DND-41 (cell line): ENCODE results near the gene PELI1.

ENCODE experiments used
- ATAC-seq: fragments of 200-7000 bp; cut with Tn5 transposase; 3 replicates; pipeline ENCODE4 v1.9.1; 2021; ENCODE audit warnings: low read depth; ENCODE audit not compliant: insufficient read depth
- DNase-seq: peaks from one replicate; pipeline ENCODE4 v3.0.0-alpha.2; 2020
- H2AFZ ChIP-seq: 2 replicates; pipeline ENCODE4 v1.6.0; 2012; ENCODE audit warnings: low read depth, low read length
- H3K27ac ChIP-seq: 2 replicates; pipeline ENCODE4 v1.5.1; 2012; ENCODE audit warnings: low read length, inconsistent platforms
- H3K27me3 ChIP-seq: fragments of 200-600 bp; sonication (generic); 2 replicates; pipeline ENCODE4 v1.6.0; 2012; ENCODE audit warnings: low read length, mild to moderate bottlenecking, inconsistent platforms; ENCODE audit not compliant: insufficient read depth, poor library complexity
- H3K36me3 ChIP-seq: 2 replicates; pipeline ENCODE4 v1.5.1; 2012; ENCODE audit warnings: low read length, inconsistent platforms; ENCODE audit not compliant: insufficient read depth
- H3K4me1 ChIP-seq: 2 replicates; pipeline ENCODE4 v1.5.1; 2012; ENCODE audit warnings: mild to moderate bottlenecking, low read length; ENCODE audit not compliant: insufficient read depth
- H3K4me2 ChIP-seq: 2 replicates; pipeline ENCODE4 v1.6.0; 2012; ENCODE audit warnings: mild to moderate bottlenecking, moderate library complexity, low read length, inconsistent platforms; ENCODE audit not compliant: insufficient read depth
- H3K4me3 ChIP-seq, 2 experiments: fragments of 200-600 bp in 1 of 2; shearing (Covaris generic) in 1 of 2; 2 replicates each; pipeline ENCODE4 v1.5.1; 2012 to 2016; ENCODE audit warnings: inconsistent platforms in 2 of 2, low read length in 2 of 2, mild to moderate bottlenecking in 2 of 2, low read depth in 1 of 2, moderate library complexity in 1 of 2
- H3K79me2 ChIP-seq: 2 replicates; pipeline ENCODE4 v1.6.0; 2012; ENCODE audit warnings: low read length, inconsistent platforms; ENCODE audit not compliant: insufficient read depth
- H3K9ac ChIP-seq: 2 replicates; pipeline ENCODE4 v1.6.0; 2012; ENCODE audit warnings: low read depth, mild to moderate bottlenecking, inconsistent platforms, low read length, moderate library complexity
- H3K9me3 ChIP-seq: 2 replicates; pipeline ENCODE4 v1.5.1; 2012; ENCODE audit warnings: low read length, moderate library complexity, mild to moderate bottlenecking, inconsistent platforms; ENCODE audit not compliant: insufficient read depth, severe bottlenecking
- H4K20me1 ChIP-seq: 2 replicates; pipeline ENCODE4 v1.6.0; 2012; ENCODE audit warnings: low read length; ENCODE audit not compliant: insufficient read depth
- CTCF ChIP-seq: IDR thresholded peaks from 2 replicates; pipeline ENCODE4 v1.5.1; 2012; ENCODE audit warnings: borderline replicate concordance, low read length, moderate library complexity, mild to moderate bottlenecking; ENCODE audit not compliant: poor library complexity, severe bottlenecking; ENCODE audit errors: extremely low read depth
- EZH2 ChIP-seq: IDR thresholded peaks from 3 replicates; pipeline ENCODE4 v1.6.1; 2012; ENCODE audit warnings: borderline replicate concordance, low read depth, mild to moderate bottlenecking, moderate library complexity, low read length, inconsistent platforms; ENCODE audit not compliant: severe bottlenecking

The PELI1 gene

GRCh38 chr2:64094663-64095382 lies 49.4 kb downstream of the PELI1 start:
- Histone ChIP-seq H3K36me3 (peaks cover 23% of the 10 kb centered on the region), H3K4me2 (no peak overlapping the region), H3K4me1 (no peaks in the 10 kb centered on the region), H3K27me3 (no peaks in the 10 kb centered on the region), H3K4me3 (no peak overlapping the region), H4K20me1 (no peaks in the 10 kb centered on the region), H3K79me2 (no peaks in the 10 kb centered on the region), H2AFZ (no peak overlapping the region), H3K9me3 (no peaks in the 10 kb centered on the region), H3K27ac (no peak overlapping the region), H3K9ac (no peak overlapping the region)
- DNase-seq (no peak), ATAC-seq (no peak)
- no peak for TF ChIP-seq EZH2
- no peak for TF ChIP-seq CTCF

GRCh38 chr2:64093341-64093740 lies 50.9 kb downstream of the PELI1 start:
- Histone ChIP-seq H3K4me1 (no peaks in the 10 kb centered on the region), H3K36me3 (peaks cover 23% of the 10 kb centered on the region)

GRCh38 chr2:64092502-64092901 lies 51.7 kb downstream of the PELI1 start:
- no peak for ATAC-seq
- Histone ChIP-seq H3K4me1 (no peaks in the 10 kb centered on the region), H3K79me2 (no peaks in the 10 kb centered on the region), H2AFZ (no peak overlapping the region), H4K20me1 (no peaks in the 10 kb centered on the region), H3K36me3 (peaks cover 23% of the 10 kb centered on the region), H3K4me2 (no peak overlapping the region), H3K9ac (no peak overlapping the region), H3K27ac (no peak overlapping the region), H3K27me3 (no peaks in the 10 kb centered on the region), H3K9me3 (no peaks in the 10 kb centered on the region), H3K4me3 (no peak overlapping the region)
- DNase-seq: no peak
- TF ChIP-seq CTCF (no peak), EZH2 (no peak)

More at GRCh38 chr2:64093341-64093740, 50.9 kb downstream of the PELI1 start:
- H4K20me1 ChIP-seq: no peaks in the 10 kb centered on the region
- H3K27me3 ChIP-seq: no peaks in the 10 kb centered on the region
- no peak overlapping the region for H3K4me2 ChIP-seq
- H3K27ac ChIP-seq: no peak overlapping the region
- no peak for DNase-seq
- no peaks in the 10 kb centered on the region for H3K79me2 ChIP-seq
- H3K4me3 ChIP-seq: no peak overlapping the region
- ATAC-seq: no peak
- H3K9me3 ChIP-seq: no peaks in the 10 kb centered on the region
- no peak for TF ChIP-seq EZH2
- TF ChIP-seq CTCF: no peak
- H3K9ac ChIP-seq: no peak overlapping the region
- H2AFZ ChIP-seq: no peak overlapping the region
